SK-N-SH (cell line): Measurements from ENCODE around the gene PARVB. TPM values are rescaled to one million over a fixed set of nuclear protein-coding genes. Genes with fewer than 3 reads are reported as not detected.

Experiments used
- CTCF ChIA-PET: fragments of 300-600, 350-600 bp; formaldehyde crosslinking; extraction: SDS; loops from one replicate; lab custom pipeline; 2021; lab: Yijun Ruan, JAX
- POLR2A ChIA-PET: fragments of 350-600 bp; sonication (Branson Sonifier 250); formaldehyde crosslinking; extraction: SDS; loops from one replicate; lab custom pipeline; 2020; ENCODE audit warnings: antibody characterized with exemption, inconsistent platforms; lab: Yijun Ruan, JAX
- DNase-seq: peaks from one replicate; pipeline ENCODE4 v3.0.0; 2012
- H2AFZ ChIP-seq: fragments of 200-600 bp; sonication (generic); 2 replicates; pipeline ENCODE4 v1.8.1; 2016; ENCODE audit warnings: antibody characterized with exemption, mild to moderate bottlenecking, low read depth
- H3F3A ChIP-seq: fragments of 200-600 bp; sonication (generic); replicated peaks from 2 replicates; pipeline ENCODE3; 2016; ENCODE audit warnings: antibody characterized with exemption, mild to moderate bottlenecking; ENCODE audit not compliant: insufficient read depth
- H3K27ac ChIP-seq, 2 experiments: fragments of 200-500 bp in 1 of 2; fragments of 200-600 bp in 1 of 2; sonication (Bioruptor generic) in 1 of 2; sonication (generic), shearing (Covaris generic) in 1 of 2; 2 replicates each; pipeline versions ENCODE4 v1.5.1 to v1.6.1; 2014 to 2016; ENCODE audit warnings: low read depth in 2 of 2, inconsistent platforms in 1 of 2, low read length in 1 of 2, mild to moderate bottlenecking in 1 of 2, mixed read lengths in 1 of 2
- H3K27me3 ChIP-seq: fragments of 200-600 bp; sonication (generic), shearing (Covaris generic); 2 replicates; pipeline ENCODE4 v1.6.1; 2016; ENCODE audit warnings: mixed run types; ENCODE audit not compliant: insufficient read depth
- H3K36me3 ChIP-seq, 2 experiments: fragments of 200-500 bp in 1 of 2; fragments of 200-600 bp in 1 of 2; sonication (Bioruptor generic) in 1 of 2; sonication (generic) in 1 of 2; replicated peaks in 1 of 2; 2 replicates each; pipeline versions ENCODE3 to v1.5.1; 2014 to 2016; ENCODE audit warnings: low read length in 1 of 2, mild to moderate bottlenecking in 1 of 2; ENCODE audit not compliant: insufficient read depth in 2 of 2, control insufficient read depth in 1 of 2
- H3K4me1 ChIP-seq, 2 experiments: fragments of 200-500 bp in 1 of 2; fragments of 200-600 bp in 1 of 2; sonication (Bioruptor generic) in 1 of 2; sonication (generic), shearing (Covaris generic) in 1 of 2; 2 replicates each; pipeline versions ENCODE4 v1.5.1 to v1.6.1; 2014 to 2016; ENCODE audit warnings: low read depth in 1 of 2, low read length in 1 of 2, mixed run types in 1 of 2; ENCODE audit not compliant: insufficient read depth in 2 of 2, control insufficient read depth in 1 of 2
- H3K4me2 ChIP-seq: fragments of 200-600 bp; sonication (generic), shearing (Covaris generic); 2 replicates; pipeline ENCODE4 v1.6.1; 2017; ENCODE audit warnings: mixed run types
- H3K4me3 ChIP-seq, 2 experiments: fragments of 200-500 bp in 1 of 2; fragments of 200-600 bp in 1 of 2; sonication (Bioruptor generic) in 1 of 2; sonication (generic), shearing (Covaris generic) in 1 of 2; 2 replicates each; pipeline versions ENCODE4 v1.5.1 to v1.8.1; 2014 to 2016; ENCODE audit warnings: low read depth in 2 of 2, inconsistent platforms in 1 of 2, low read length in 1 of 2, mild to moderate bottlenecking in 1 of 2, mixed read lengths in 1 of 2, moderate library complexity in 1 of 2
- H3K79me2 ChIP-seq: fragments of 200-600 bp; sonication (generic); 2 replicates; pipeline ENCODE4 v1.8.1; 2017; ENCODE audit warnings: mild to moderate bottlenecking; ENCODE audit not compliant: insufficient read depth
- H3K9ac ChIP-seq: fragments of 200-600 bp; sonication (generic); 2 replicates; pipeline ENCODE4 v1.6.1; 2017; ENCODE audit warnings: mixed run types
- H3K9me2 ChIP-seq: fragments of 200-600 bp; sonication (generic); 2 replicates; pipeline ENCODE4 v1.6.1; 2017; ENCODE audit warnings: mixed run types
- H3K9me3 ChIP-seq: fragments of 200-600 bp; sonication (generic); 2 replicates; pipeline ENCODE4 v1.6.1; 2017; ENCODE audit warnings: mixed run types, mild to moderate bottlenecking, moderate library complexity
- H4K20me1 ChIP-seq: fragments of 200-600 bp; sonication (generic); 2 replicates; pipeline ENCODE4 v1.6.1; 2017; ENCODE audit warnings: mild to moderate bottlenecking, mixed run types; ENCODE audit not compliant: insufficient read depth
- CTCF ChIP-seq: fragments of 200-600 bp; sonication (generic); IDR thresholded peaks from 2 replicates; pipeline ENCODE4 v1.6.1; 2017; ENCODE audit warnings: antibody characterized with exemption, mild to moderate bottlenecking, moderate library complexity
- FOXJ3 ChIP-seq: sonication (generic); formaldehyde crosslinking; IDR thresholded peaks from 2 replicates; pipeline ENCODE4 v1.5.1; 2020; ENCODE audit warnings: mild to moderate bottlenecking, missing genetic modification reagents
- JUND ChIP-seq: IDR thresholded peaks from 2 replicates; pipeline ENCODE4 v1.4.0; 2012
- MEF2A ChIP-seq: IDR thresholded peaks from 2 replicates; pipeline ENCODE4 v1.4.0; 2012; ENCODE audit warnings: low read depth, borderline replicate concordance
- MXI1 ChIP-seq: IDR thresholded peaks from 2 replicates; pipeline ENCODE4 v1.6.1; 2012; ENCODE audit warnings: mild to moderate bottlenecking, low read depth, low read length, improper control_type of control experiment
- NFIC ChIP-seq: IDR thresholded peaks from 2 replicates; pipeline ENCODE4 v1.4.0; 2012; ENCODE audit warnings: borderline replicate concordance
- PBX3 ChIP-seq: IDR thresholded peaks from 2 replicates; pipeline ENCODE4; 2012
- TAF1 ChIP-seq: IDR thresholded peaks from 2 replicates; pipeline ENCODE4 v1.6.1; 2012; ENCODE audit warnings: low read depth, mild to moderate bottlenecking, low read length, moderate library complexity, borderline replicate concordance
- TEAD4 ChIP-seq: IDR thresholded peaks from 2 replicates; pipeline ENCODE4 v1.4.0; 2012; ENCODE audit warnings: mild to moderate bottlenecking, borderline replicate concordance; ENCODE audit not compliant: insufficient read depth
- WGBS: methylation state at CpG from one replicate; pipeline ENCODE4 v1.1.6; 2017; ENCODE audit warnings: low lambda C conversion rate; 5-methylcytosine and 5-hydroxymethylcytosine counted together
- polyA plus RNA-seq, 3 experiments: library from polyadenylated mRNA; depleted of rRNA; stranded (reverse); fragments of >200 nt; gene quantifications; 2 replicates each; pipeline ENCODE4 v1.2.3, GENCODE V29; 2012
- TF ChIP-seq, protein P1 (sequence below): IDR thresholded peaks from 2 replicates; pipeline ENCODE4 v1.4.0; 2012; ENCODE audit warnings: low read depth, borderline replicate concordance

PARVB gene
- polyA plus RNA-seq, 1 of the 3 experiments (the other 2 are of a cell fraction): 87.8 TPM

DNA sequence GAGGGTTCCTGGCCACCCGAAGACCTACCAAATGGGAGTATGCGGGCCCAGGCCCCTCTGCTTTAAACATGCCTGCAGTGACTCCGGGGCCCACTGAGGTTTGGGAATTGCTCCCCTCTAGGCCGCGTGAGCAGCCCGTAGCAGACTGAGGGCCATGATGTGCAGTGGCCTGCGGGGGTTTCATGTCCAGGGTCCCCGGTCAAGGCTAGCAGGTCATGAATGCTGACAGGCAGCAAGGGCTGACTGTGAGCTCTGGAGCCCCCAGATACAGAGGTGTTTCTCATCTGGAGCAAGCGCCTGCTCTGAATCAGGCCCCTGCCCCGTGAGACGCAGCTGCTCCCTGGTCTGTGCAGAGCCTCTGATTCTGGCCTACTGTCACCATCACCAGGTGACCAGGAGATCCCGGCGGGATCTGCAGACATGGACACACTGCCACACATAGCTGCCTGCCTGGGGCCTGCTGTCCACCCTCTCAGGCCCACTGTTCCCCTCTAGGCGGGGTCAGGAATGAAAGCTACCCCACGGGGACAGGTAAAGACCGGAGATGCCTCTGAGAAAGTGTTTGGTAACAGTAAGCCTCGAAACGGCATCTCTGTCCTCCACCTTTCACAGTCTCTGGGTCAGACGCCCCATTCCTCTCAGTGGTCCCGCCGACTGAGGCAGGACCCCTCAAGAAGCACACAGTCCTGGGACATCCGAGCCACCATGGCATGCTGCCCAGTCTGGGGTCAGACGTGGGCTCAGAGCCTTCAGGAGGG, 73.3 kb downstream of the PARVB start (continued):
- TF ChIP-seq MEF2A (no peak), TEAD4 (no peak), CTCF (no peak), MXI1 (no peak), NFIC (no peak)

- H3K4me3 ChIP-seq: no peak overlapping the region
- H4K20me1 ChIP-seq: no peaks in the 10 kb centered on the region
- H3K4me1 ChIP-seq: no peaks in the 10 kb centered on the region
- H3K27me3 ChIP-seq: no peaks in the 10 kb centered on the region
- ChIA-PET POLR2A (no interaction called here), CTCF (interaction anchor here (0.6 to 1.6 kb wide), 4 partner anchors 13 to 504 kb away, joined by 3 to 8 read pairs (median 4); no protein-coding TSS in a partner anchor)
- no peak overlapping the region for H3K9ac ChIP-seq
- no peak overlapping the region for H2AFZ ChIP-seq
- H3K9me3 ChIP-seq: no peaks in the 10 kb centered on the region
- H3K36me3 ChIP-seq: no peaks in the 10 kb centered on the region
- DNase-seq: no peak
- H3K79me2 ChIP-seq: no peaks in the 10 kb centered on the region
- no peak overlapping the region for H3K27ac ChIP-seq
- no peaks in the 10 kb centered on the region for H3K9me2 ChIP-seq
- TF ChIP-seq JUND (no peak), TAF1 (no peak), FOXJ3 (CRISPR knock-in tag) (no peak)
- no peaks in the 10 kb centered on the region for H3F3A ChIP-seq
- 97% methylated on average over 11 of the region's 17 CpGs for WGBS
- no peak overlapping the region for H3K4me2 ChIP-seq
Measured at GRCh38 chr22:44098021-44098739, 74.1 kb downstream of the PARVB start.

DNA sequence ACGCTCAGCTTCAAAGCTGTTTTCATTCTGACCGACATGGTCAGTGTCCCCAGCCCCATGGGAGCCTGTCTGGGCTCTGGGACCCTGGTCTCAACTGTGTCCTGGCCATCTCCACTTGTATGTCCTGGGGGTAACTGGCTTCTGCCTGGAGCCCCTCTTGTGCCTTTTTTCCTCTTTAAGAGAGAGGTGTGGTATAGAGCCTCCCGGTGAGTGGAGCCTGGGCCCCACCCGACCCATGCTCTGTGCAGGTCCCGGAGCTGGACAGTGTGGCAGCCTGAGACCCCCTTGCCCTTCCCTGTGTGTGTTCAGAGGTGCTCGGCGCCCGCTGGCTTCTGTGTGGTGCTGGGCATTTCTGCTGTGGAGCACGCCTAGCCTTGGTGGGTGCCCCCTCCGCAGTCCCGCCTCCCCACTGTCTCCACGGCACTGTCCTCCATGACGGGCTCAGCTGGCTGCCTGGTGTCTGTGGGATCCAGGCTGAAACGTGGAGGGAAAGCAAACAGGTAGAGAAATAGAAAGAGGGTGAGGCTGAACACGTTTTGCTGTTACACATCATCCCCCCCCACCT, 74.9 kb downstream of the PARVB start:
- no peaks in the 10 kb centered on the region for H4K20me1 ChIP-seq
- no peak for TF ChIP-seq PBX3
- TF ChIP-seq, protein P1, sequence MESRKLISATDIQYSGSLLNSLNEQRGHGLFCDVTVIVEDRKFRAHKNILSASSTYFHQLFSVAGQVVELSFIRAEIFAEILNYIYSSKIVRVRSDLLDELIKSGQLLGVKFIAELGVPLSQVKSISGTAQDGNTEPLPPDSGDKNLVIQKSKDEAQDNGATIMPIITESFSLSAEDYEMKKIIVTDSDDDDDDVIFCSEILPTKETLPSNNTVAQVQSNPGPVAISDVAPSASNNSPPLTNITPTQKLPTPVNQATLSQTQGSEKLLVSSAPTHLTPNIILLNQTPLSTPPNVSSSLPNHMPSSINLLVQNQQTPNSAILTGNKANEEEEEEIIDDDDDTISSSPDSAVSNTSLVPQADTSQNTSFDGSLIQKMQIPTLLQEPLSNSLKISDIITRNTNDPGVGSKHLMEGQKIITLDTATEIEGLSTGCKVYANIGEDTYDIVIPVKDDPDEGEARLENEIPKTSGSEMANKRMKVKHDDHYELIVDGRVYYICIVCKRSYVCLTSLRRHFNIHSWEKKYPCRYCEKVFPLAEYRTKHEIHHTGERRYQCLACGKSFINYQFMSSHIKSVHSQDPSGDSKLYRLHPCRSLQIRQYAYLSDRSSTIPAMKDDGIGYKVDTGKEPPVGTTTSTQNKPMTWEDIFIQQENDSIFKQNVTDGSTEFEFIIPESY: no peak
- DNase-seq: no peak
- H3K4me1 ChIP-seq: no peaks in the 10 kb centered on the region
- H3K9me3 ChIP-seq: no peaks in the 10 kb centered on the region
- H3K9me2 ChIP-seq: no peaks in the 10 kb centered on the region
- no peaks in the 10 kb centered on the region for H3F3A ChIP-seq
- POLR2A ChIA-PET: no interaction called here
- no peaks in the 10 kb centered on the region for H3K79me2 ChIP-seq
- no peak overlapping the region for H3K27ac ChIP-seq
- no peaks in the 10 kb centered on the region for H3K27me3 ChIP-seq
- CTCF ChIA-PET: interaction anchor here (0.8 to 2.2 kb wide), 3 partner anchors 13 to 18 kb away, joined by 4 to 7 read pairs (median 5); no protein-coding TSS in a partner anchor
- H3K36me3 ChIP-seq: no peaks in the 10 kb centered on the region
- H2AFZ ChIP-seq: no peak overlapping the region
- no peak overlapping the region for H3K4me3 ChIP-seq
- H3K9ac ChIP-seq: no peak overlapping the region
- 87% methylated on average over 11 of the region's 15 CpGs for WGBS
- H3K4me2 ChIP-seq: no peak overlapping the region
